GM18508 (cell line): ENCODE results near the gene RPL3.

Experiments
- ATAC-seq: cut with Tn5 transposase; IDR thresholded peaks from one replicate; pipeline ENCODE4 v1.9.1; 2021; ENCODE audit warnings: moderate number of reproducible peaks; ENCODE audit not compliant: insufficient read depth, unreplicated experiment

Gene RPL3

GRCh38 chr22:39302431-39302960 is 16.9 kb downstream of the RPL3 start:
- no peak for ATAC-seq

GRCh38 chr22:39301926-39302325 is 17.5 kb downstream of the RPL3 start:
- ATAC-seq: no peak

- no peak for ATAC-seq
Observed at GRCh38 chr22:39301108-39301507, 18.3 kb downstream of the RPL3 start.

GRCh38 chr22:39300186-39300830 is 19.1 kb downstream of the RPL3 start:
- ATAC-seq: no peak

GRCh38 chr22:39299829-39300178 is 19.6 kb downstream of the RPL3 start:
- ATAC-seq: no peak

GRCh38 chr22:39298241-39298987 is 21.0 kb downstream of the RPL3 start:
- no peak for ATAC-seq

- no peak for ATAC-seq
Observed at GRCh38 chr22:39297490-39298240, 21.8 kb downstream of the RPL3 start.

- no peak for ATAC-seq
Observed at GRCh38 chr22:39296981-39297489, 22.4 kb downstream of the RPL3 start.

- no peak for ATAC-seq
Observed at GRCh38 chr22:39296535-39296934, 22.9 kb downstream of the RPL3 start.

GRCh38 chr22:39294571-39295468 is 24.6 kb downstream of the RPL3 start:
- ATAC-seq: no peak

- no peak for ATAC-seq
Observed at GRCh38 chr22:39293766-39294368, 25.6 kb downstream of the RPL3 start.

GRCh38 chr22:39292561-39293074 is 26.8 kb downstream of the RPL3 start:
- ATAC-seq: no peak

GRCh38 chr22:39292031-39292462 is 27.4 kb downstream of the RPL3 start:
- no peak for ATAC-seq

- ATAC-seq: no peak
Observed at GRCh38 chr22:39291523-39291922, 27.9 kb downstream of the RPL3 start.

GRCh38 chr22:39290724-39291161 is 28.7 kb downstream of the RPL3 start:
- ATAC-seq: no peak

- ATAC-seq: no peak
Observed at GRCh38 chr22:39289975-39290720, 29.3 kb downstream of the RPL3 start.

GRCh38 chr22:39289533-39289932 is 29.9 kb downstream of the RPL3 start:
- no peak for ATAC-seq

GRCh38 chr22:39288135-39288898 is 31.1 kb downstream of the RPL3 start:
- no peak for ATAC-seq
